Frontal cortex (tissue), 4 donors: ENCODE data around the gene CWC27. TPM values are rescaled to one million over a fixed set of nuclear protein-coding genes. Genes with fewer than 3 reads are reported as not detected.

Source experiments
- DNase-seq, 2 donors: peaks; one replicate each; pipeline ENCODE4 v3.0.0; 2012; ENCODE audit warnings: low spot score in 2 of 2
- FAIRE-seq: peaks from 2 replicates; lab custom pipeline; 2012; peaks lifted over from hg19 to GRCh38; lab: Jason Lieb, UNC
- total RNA-seq: library from RNA; depleted of rRNA; stranded (reverse); fragments of >200 nt; gene quantifications from one replicate; pipeline ENCODE4 v1.2.3, GENCODE V29; 2014
- donor health status: control.
- donor health status: control.
- donor health status: control.

The CWC27 gene
- total RNA-seq, 1 donor from 2014 or later = 28.1 TPM

DNA sequence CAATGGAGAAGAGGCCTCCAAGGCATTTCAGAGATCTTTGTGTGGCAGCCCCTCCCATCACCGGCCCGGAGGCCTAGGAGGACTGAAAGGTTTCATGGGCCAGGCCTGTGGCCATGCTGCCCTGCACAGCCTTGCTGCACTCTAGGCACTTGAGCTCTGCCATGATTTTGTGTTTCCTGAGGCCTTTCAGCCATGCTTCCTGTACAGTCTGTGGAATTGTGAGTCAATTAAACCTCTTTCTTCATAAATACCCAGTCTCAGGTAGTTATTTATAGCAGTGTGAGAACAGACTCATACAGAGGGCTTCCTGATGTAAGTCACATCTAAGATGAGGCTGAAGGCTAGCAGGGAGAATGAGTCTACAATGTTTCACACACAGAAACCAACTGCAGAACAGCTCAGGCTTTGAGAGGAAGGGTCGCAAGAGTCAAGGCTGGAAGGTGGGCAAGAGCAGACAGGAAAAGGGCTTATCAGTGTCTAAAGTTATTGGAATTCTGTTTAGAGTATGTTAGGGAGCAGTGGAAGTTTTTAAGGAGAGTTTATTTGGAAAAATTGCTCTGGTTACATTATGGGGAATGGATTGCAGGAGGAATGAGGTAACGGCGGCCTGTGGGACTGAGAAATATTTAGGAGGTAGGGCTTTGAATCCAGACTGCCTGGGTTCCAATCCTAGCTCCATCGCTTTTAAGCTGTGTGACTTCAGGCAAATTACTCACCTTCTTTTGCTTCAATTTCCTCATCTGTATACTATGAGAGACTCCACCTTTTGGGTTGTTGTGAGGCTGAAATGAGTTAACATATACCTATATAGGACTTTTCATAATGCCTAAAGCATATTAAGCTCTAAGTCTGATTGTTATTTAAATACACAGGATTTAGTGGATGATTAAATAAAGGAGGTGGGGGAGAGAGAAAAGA lies 291.2 kb downstream of the CWC27 start:
- FAIRE-seq (no peak), DNase-seq (no peak)

DNA sequence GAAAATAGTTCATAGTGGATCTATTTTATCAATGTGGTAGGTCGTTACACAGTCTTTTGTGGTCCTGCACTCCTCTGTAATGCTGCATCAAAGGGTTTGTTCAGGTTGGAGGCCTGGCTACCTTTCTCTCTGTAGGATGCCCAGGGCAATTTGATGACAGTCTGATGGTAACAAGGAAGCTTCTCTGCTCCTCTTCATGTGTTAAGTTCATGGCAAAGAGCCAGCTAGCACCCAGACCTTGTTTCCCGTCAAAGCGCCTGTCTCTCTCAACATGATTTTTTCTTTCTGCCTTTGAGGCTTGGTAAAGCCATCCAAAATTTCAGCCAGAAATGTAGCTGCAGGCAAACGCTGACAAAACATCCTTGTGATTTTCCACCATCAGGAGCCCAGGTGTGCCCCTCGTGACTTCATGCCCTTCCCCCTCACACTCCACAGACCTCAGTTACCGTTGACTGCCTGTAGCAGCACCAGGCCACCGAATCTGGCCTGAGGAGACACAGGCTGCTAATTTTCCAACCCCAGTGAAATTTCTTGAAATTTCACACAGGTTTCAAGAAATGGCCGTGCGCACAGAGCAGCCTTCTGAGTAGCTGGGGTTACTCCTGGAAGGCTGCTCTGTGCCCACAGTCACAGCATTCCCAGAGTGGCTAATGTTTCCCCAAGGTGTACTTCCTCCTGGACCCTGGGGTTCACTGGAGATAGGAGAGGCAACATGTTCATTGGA lies 292.7 kb downstream of the CWC27 start:
- FAIRE-seq (no peak), DNase-seq (no peak)

DNA sequence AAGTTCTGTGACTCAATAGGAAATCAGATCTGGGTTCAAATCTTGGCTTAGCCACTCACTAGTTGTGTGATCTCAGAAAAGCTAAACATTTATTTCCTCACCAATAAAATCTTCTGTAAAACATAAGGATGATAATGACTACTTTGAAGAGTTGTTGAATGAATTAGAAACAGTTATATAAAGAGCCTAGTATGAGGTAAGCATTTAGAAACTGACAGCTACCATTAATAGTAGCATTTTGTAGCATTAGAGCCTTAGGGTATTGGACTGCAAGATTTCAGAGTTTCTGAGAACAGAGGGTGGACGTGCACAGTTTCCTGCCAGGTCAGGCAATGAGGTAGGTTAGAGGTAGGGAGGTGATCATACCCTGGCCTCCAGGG lies 293.2 kb downstream of the CWC27 start:
- FAIRE-seq (no peak), DNase-seq (no peak)

DNA sequence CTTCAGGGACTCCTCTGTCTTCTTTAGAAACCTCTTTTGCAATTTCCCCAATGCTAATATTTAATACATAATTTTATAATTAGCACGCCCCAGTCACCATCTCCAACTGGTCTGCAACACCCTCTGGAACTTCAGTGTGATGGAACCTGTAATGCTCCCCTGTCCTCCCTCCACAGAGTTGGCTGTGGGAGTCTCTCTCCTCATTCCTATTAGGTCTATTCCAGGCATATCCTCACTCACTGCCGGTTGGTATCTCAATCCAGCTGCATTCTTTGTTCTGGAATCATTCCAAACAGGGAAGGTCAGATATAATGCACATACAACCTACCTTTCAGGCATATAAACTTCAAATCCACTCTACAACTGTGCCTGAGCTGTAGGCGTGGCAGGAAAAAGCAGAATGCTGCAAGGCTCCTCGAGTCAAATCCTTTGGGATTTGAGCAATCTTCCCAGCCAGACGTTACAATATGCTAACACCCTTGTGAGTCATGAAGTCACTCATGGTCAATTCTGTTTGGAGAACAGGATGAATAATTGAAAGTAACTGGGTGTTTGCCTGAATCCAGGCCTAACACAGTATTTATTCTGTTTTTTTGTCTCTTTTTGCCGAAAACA lies 293.8 kb downstream of the CWC27 start:
- DNase-seq (no peak), FAIRE-seq (no peak)

DNA sequence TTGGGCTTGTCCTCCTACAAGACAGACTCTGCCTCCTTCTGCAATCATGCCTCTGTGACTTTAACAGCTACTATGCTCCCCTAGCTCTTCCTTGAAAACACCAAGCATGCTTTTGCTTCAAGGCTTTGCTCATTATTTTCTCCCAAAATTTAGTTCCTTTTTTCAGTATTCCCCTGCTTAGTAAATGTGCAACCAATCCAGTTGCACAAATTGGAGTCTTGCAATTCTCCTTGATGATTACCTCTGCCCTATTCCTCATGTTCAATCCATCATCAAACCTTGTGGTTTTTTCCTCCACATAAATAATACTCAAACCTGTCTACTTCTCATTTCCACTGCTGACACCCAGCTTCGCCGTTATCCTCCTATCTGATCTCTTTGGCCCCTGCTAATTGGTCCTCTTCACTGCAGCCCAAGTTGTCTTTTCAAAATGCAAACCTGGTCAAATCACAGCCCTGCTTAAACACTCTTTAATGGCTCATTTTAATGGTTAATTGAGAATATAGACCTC lies 296.3 kb downstream of the CWC27 start:
- DNase-seq = no peak
- FAIRE-seq = no peak

GRCh38 chr5:65066387-65067146 lies 297.8 kb downstream of the CWC27 start:
- no peak for FAIRE-seq
- no peak for DNase-seq

DNA sequence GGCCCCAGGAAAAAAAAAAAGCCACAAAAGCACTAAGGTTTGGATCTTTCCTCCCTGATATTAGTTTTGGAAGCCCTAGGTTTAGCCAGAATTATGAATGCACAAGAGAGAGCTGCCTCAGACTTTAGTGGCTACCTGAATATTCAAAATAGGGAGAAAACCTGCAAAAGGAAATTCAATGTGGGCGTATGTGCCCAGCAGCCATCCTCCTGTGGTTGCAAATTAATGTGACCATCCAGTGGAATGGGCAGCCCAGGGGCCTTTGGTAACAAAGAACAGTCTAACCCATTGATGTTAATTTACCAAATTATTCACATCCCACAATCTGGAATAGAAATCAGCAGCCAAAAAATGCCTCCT lies 298.4 kb downstream of the CWC27 start:
- FAIRE-seq (no peak), DNase-seq (no peak)

Other genes starting within 250 kb of the CWC27 start
- gene SHISAL2B, start 78.4 kb upstream of the CWC27 start, total RNA-seq = not detected
- gene SREK1IP1, start 239 bp upstream of the CWC27 start, total RNA-seq = 31.0 TPM